H1 (cell line): ENCODE results near the gene TSSK6. TPM values are rescaled to one million over a fixed set of nuclear protein-coding genes. Genes with fewer than 3 reads are reported as not detected.

Experiments used
- ATF3 ChIP-seq: IDR thresholded peaks from 2 replicates; pipeline ENCODE4 v1.6.1; 2011; ENCODE audit warnings: low read depth, mild to moderate bottlenecking, low read length; ENCODE audit not compliant: insufficient read depth
- CHD7 ChIP-seq: fragments of 300-600 bp; sonication (generic); IDR thresholded peaks from 2 replicates; pipeline ENCODE4 v1.7.1; 2012; ENCODE audit warnings: low read length, moderate library complexity, mild to moderate bottlenecking, inconsistent platforms; ENCODE audit not compliant: insufficient replicate concordance
- EZH2 ChIP-seq: fragments of 200-600 bp; sonication (generic); IDR thresholded peaks from 2 replicates; pipeline ENCODE4 v1.7.1; 2012; ENCODE audit warnings: low read depth, mild to moderate bottlenecking, moderate library complexity, low read length, inconsistent platforms; ENCODE audit not compliant: severe bottlenecking
- JUND ChIP-seq: IDR thresholded peaks from 2 replicates; pipeline ENCODE4 v1.6.1; 2011; ENCODE audit warnings: mild to moderate bottlenecking, improper control_type of control experiment, low read length
- KDM1A ChIP-seq: fragments of 200-600, 300-600 bp; sonication (generic); IDR thresholded peaks from 2 replicates; pipeline ENCODE4 v1.7.1; 2016; ENCODE audit warnings: mild to moderate bottlenecking, low read length, borderline replicate concordance
- POU5F1 ChIP-seq: IDR thresholded peaks from 2 replicates; pipeline ENCODE4 v1.6.1; 2011; ENCODE audit warnings: low read depth, mild to moderate bottlenecking, low read length, moderate library complexity
- polyA plus RNA-seq, 7 experiments: library from polyadenylated mRNA; depleted of rRNA in 3 of 7; stranded (reverse) in 5 of 7; unstranded in 2 of 7; fragments of >200 nt in 5 of 7; fragments of 200-250 nt in 2 of 7; gene quantifications; 1 replicate in 5 of 7; 2 replicates in 1 of 7; 4 replicates in 1 of 7; pipeline versions ENCODE4 v1.2.1 to v1.2.3, GENCODE V29; 2011 to 2013; ENCODE audit warnings: missing spikeins in 2 of 7, mixed read lengths in 2 of 7
- total RNA-seq: library from RNA; stranded (reverse); fragmentation: NEBNext Ultra II Directional; extraction: Animal tissue kit (Norgen Biotek cat#: 25700); gene quantifications from 2 replicates; pipeline ENCODE4 v1.2.1, GENCODE V29; 2021

Gene TSSK6
- total and polyA plus RNA-seq, 2 of the 8 experiments (the other 6 are each of a cell fraction or from before 2014, with no cell fraction given): 3.6 to 7.8 TPM

- TF ChIP-seq CHD7: no peak
- TF ChIP-seq POU5F1: no peak
- no peak for TF ChIP-seq EZH2
- no peak for TF ChIP-seq ATF3
- no peak for TF ChIP-seq JUND
- no peak for TF ChIP-seq KDM1A
Observed at GRCh38 chr19:19563348-19563848, 48.0 kb upstream of the TSSK6 start (continued).
